NCI-H460 (cell line): Measurements from ENCODE around the gene PMS1. TPM values are rescaled to one million over a fixed set of nuclear protein-coding genes. Genes with fewer than 3 reads are reported as not detected.
"Not testable (repeated sequence)": the region's sequence is repeated elsewhere in the genome, so short reads cannot be mapped to it uniquely, and the experiment has no call there.

Experiments
- DNase-seq: peaks from one replicate; pipeline ENCODE4 v3.0.0-alpha.2; 2016; ENCODE audit warnings: low read depth; ENCODE audit errors: extremely low read depth
- total RNA-seq: library from RNA; depleted of rRNA; stranded (reverse); fragments of >200 nt; shearing (Covaris generic); gene quantifications from 2 replicates; pipeline ENCODE4 v1.2.3, GENCODE V29; 2014

PMS1 gene
- total RNA-seq, 1 experiment from 2014 or later, result 31.0 TPM

GRCh38 chr2:189860161-189860560, 75.9 kb downstream of the PMS1 start:
- DNase-seq, result no peak

- no peak for DNase-seq
Measured at GRCh38 chr2:189862751-189863150, 78.5 kb downstream of the PMS1 start.

GRCh38 chr2:189865826-189866225, 81.6 kb downstream of the PMS1 start:
- no peak for DNase-seq

GRCh38 chr2:189866296-189866695, 82.0 kb downstream of the PMS1 start:
- no peak for DNase-seq

- DNase-seq, result no peak
Measured at GRCh38 chr2:189868896-189869295, 84.6 kb downstream of the PMS1 start.

GRCh38 chr2:189870381-189871085, 86.3 kb downstream of the PMS1 start:
- DNase-seq, result no peak

GRCh38 chr2:189873696-189874095, 89.4 kb downstream of the PMS1 start:
- DNase-seq, result no peak

GRCh38 chr2:189874586-189875320, 90.5 kb downstream of the PMS1 start:
- no peak for DNase-seq

- no peak for DNase-seq
Measured at GRCh38 chr2:189876271-189876670, 92.0 kb downstream of the PMS1 start.

GRCh38 chr2:189879716-189880081, 95.4 kb downstream of the PMS1 start:
- DNase-seq, result no peak

- DNase-seq, result no peak
Measured at GRCh38 chr2:189880429-189880828, 96.2 kb downstream of the PMS1 start.

- no peak for DNase-seq
Measured at GRCh38 chr2:189880832-189881492, 96.7 kb downstream of the PMS1 start.

GRCh38 chr2:189885368-189885767, 101.1 kb downstream of the PMS1 start:
- no peak for DNase-seq

GRCh38 chr2:189892546-189893294, 108.5 kb downstream of the PMS1 start:
- not testable (repeated sequence) for DNase-seq

- no peak for DNase-seq
Measured at GRCh38 chr2:189896809-189897208, 112.6 kb downstream of the PMS1 start.

GRCh38 chr2:189899101-189899500, 114.9 kb downstream of the PMS1 start:
- no peak for DNase-seq

GRCh38 chr2:189900726-189901125, 116.5 kb downstream of the PMS1 start:
- no peak for DNase-seq

- no peak for DNase-seq
Measured at GRCh38 chr2:189901664-189902063, 117.4 kb downstream of the PMS1 start.

- no peak for DNase-seq
Measured at GRCh38 chr2:189913821-189914220, 129.6 kb downstream of the PMS1 start.

GRCh38 chr2:189916651-189917050, 132.4 kb downstream of the PMS1 start:
- no peak for DNase-seq
